ENCODE measurements around the gene PRXL2C.
"Not testable (repeated sequence)": the region's sequence is repeated elsewhere in the genome, so short reads cannot be mapped to it uniquely, and the experiment has no call there.

The PRXL2C gene

GRCh38 chr9:96667363-96667728 is 12.2 kb upstream of the PRXL2C start:
- FAIRE-seq (no peak), DNase-seq (ENCODE audit: insufficient read length) (no peak)
- TF ChIP-seq TAF1 (IDR thresholded peaks at IDR 0.05; ENCODE audit: borderline replicate concordance, low read depth, low read length): no peak

GRCh38 chr9:96666653-96667362 is 11.7 kb upstream of the PRXL2C start:
- DNase-seq (ENCODE audit: insufficient read length); FAIRE-seq: not testable (repeated sequence)

- TF ChIP-seq TAF1 (IDR thresholded peaks at IDR 0.05; ENCODE audit: borderline replicate concordance, low read depth, low read length) (no peak), POLR2AphosphoS5 (IDR thresholded peaks at IDR 0.05; ENCODE audit: low read depth, low read length) (no peak), POLR2A (IDR thresholded peaks at IDR 0.05; ENCODE audit: low read depth, low read length) (no peak)
- FAIRE-seq (no peak), DNase-seq (ENCODE audit: insufficient read length) (no peak)
Measured at GRCh38 chr9:96665789-96666188, 10.7 kb upstream of the PRXL2C start.

GRCh38 chr9:96663506-96664120 is 8.5 kb upstream of the PRXL2C start:
- DNase-seq (ENCODE audit: insufficient read length) (no peak), FAIRE-seq (no peak)
- TF ChIP-seq POLR2A (IDR thresholded peaks at IDR 0.05; ENCODE audit: low read depth, low read length) (no peak), TAF1 (IDR thresholded peaks at IDR 0.05; ENCODE audit: borderline replicate concordance, low read depth, low read length) (no peak), POLR2AphosphoS5 (IDR thresholded peaks at IDR 0.05; ENCODE audit: low read depth, low read length) (no peak)

- FAIRE-seq: no peak
- no peak for DNase-seq (ENCODE audit: insufficient read length)
- no peak for TF ChIP-seq POLR2A (IDR thresholded peaks at IDR 0.05; ENCODE audit: low read depth, low read length)
Measured at GRCh38 chr9:96661711-96662110, 6.6 kb upstream of the PRXL2C start.

GRCh38 chr9:96660692-96661248 is 5.7 kb upstream of the PRXL2C start:
- TF ChIP-seq TAF1 (IDR thresholded peaks at IDR 0.05; ENCODE audit: borderline replicate concordance, low read depth, low read length) (no peak), POLR2AphosphoS5 (IDR thresholded peaks at IDR 0.05; ENCODE audit: low read depth, low read length) (no peak), POLR2A (IDR thresholded peaks at IDR 0.05; ENCODE audit: low read depth, low read length) (no peak)
- no peak for FAIRE-seq
- no peak for DNase-seq (ENCODE audit: insufficient read length)

- peak; percentile 37 for DNase-seq (ENCODE audit: insufficient read length)
- no peak for TF ChIP-seq TAF1 (IDR thresholded peaks at IDR 0.05; ENCODE audit: borderline replicate concordance, low read depth, low read length)
- TF ChIP-seq POLR2A (IDR thresholded peaks at IDR 0.05; ENCODE audit: low read depth, low read length): no peak
- no peak for TF ChIP-seq POLR2AphosphoS5 (IDR thresholded peaks at IDR 0.05; ENCODE audit: low read depth, low read length)
- no peak for FAIRE-seq
Measured at GRCh38 chr9:96654450-96655197, 493 bp downstream of the PRXL2C start.

GRCh38 chr9:96651626-96652025 is 3.5 kb downstream of the PRXL2C start:
- DNase-seq (ENCODE audit: insufficient read length) (no peak), FAIRE-seq (no peak)
- TF ChIP-seq TAF1 (IDR thresholded peaks at IDR 0.05; ENCODE audit: borderline replicate concordance, low read depth, low read length) (no peak), POLR2AphosphoS5 (IDR thresholded peaks at IDR 0.05; ENCODE audit: low read depth, low read length) (no peak), POLR2A (IDR thresholded peaks at IDR 0.05; ENCODE audit: low read depth, low read length) (no peak)

- TF ChIP-seq POLR2AphosphoS5 (IDR thresholded peaks at IDR 0.05; ENCODE audit: low read depth, low read length): no peak
- TF ChIP-seq POLR2A (IDR thresholded peaks at IDR 0.05; ENCODE audit: low read depth, low read length): no peak
- DNase-seq (ENCODE audit: insufficient read length): no peak
- no peak for FAIRE-seq
Measured at GRCh38 chr9:96649620-96650324, 5.3 kb downstream of the PRXL2C start.

- DNase-seq (ENCODE audit: insufficient read length) (no peak), FAIRE-seq (no peak)
- TF ChIP-seq POLR2AphosphoS5 (IDR thresholded peaks at IDR 0.05; ENCODE audit: low read depth, low read length) (no peak), TAF1 (IDR thresholded peaks at IDR 0.05; ENCODE audit: borderline replicate concordance, low read depth, low read length) (no peak), POLR2A (IDR thresholded peaks at IDR 0.05; ENCODE audit: low read depth, low read length) (no peak)
Measured at GRCh38 chr9:96646081-96646991, 8.8 kb downstream of the PRXL2C start.

- TF ChIP-seq POLR2AphosphoS5 (IDR thresholded peaks at IDR 0.05; ENCODE audit: low read depth, low read length): no peak
- TF ChIP-seq POLR2A (IDR thresholded peaks at IDR 0.05; ENCODE audit: low read depth, low read length): no peak
- TF ChIP-seq TAF1 (IDR thresholded peaks at IDR 0.05; ENCODE audit: borderline replicate concordance, low read depth, low read length): no peak
- FAIRE-seq (no peak), DNase-seq (ENCODE audit: insufficient read length) (no peak)
Measured at GRCh38 chr9:96644137-96644536, 11.0 kb downstream of the PRXL2C start.
